ENCODE results near the gene ALG14. TPM values are rescaled to one million over a fixed set of nuclear protein-coding genes. Genes with fewer than 3 reads are reported as not detected.

Gene ALG14
- total and polyA plus RNA-seq, 10 of the 15 experiments (the other 5 are each of a cell fraction or from before 2014, with no cell fraction given), result 2.6 to 19.2 (median 7.5) TPM

DNA sequence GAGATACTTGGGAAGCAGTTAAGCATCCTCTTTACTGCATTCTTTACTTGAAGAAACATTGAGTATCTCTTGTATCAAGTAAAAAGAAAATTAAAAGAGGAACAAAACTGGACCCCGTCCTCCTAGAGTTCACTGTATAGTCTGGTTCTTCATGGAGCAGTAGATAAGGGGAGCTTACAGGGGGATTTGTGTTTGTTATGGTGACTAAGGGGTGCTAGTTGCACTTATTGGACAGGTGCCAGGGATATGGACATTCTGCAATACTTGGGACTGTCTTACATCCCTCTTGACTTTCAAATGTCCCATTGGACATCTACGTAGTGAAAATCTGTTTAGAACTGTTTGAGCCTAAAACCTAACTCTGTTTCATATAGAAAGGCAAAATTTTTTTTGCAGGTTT, 67.2 kb downstream of the ALG14 start:
- in situ Hi-C loops (cut with MboI) (no loop called here), intact Hi-C loops (cut with micrococcal nuclease; ENCODE audit: unreplicated experiment) (no loop called here)
- Histone ChIP-seq H3K27me3 (replicated peaks in 1 of 2; ENCODE audit: control insufficient read depth in 2 of 2, insufficient read depth in 2 of 2, low read length in 1 of 2) (no peaks in the 10 kb centered on the region), H4K20me1 (ENCODE audit: control insufficient read depth, insufficient read depth) (no peaks in the 10 kb centered on the region), H3K79me2 (ENCODE audit: control insufficient read depth, insufficient read depth, low read length) (no peaks in the 10 kb centered on the region), H3K4me3 (no peak overlapping the region), H3K4me2 (ENCODE audit: control insufficient read depth, insufficient read depth) (no peak overlapping the region), H3K4me1 (ENCODE audit: control insufficient read depth, insufficient read depth, low read length) (no peaks in the 10 kb centered on the region), H3K9me3 (replicated peaks; ENCODE audit: control insufficient read depth, insufficient read depth, low read length) (no peaks in the 10 kb centered on the region), H3K36me3 (ENCODE audit: control insufficient read depth in 2 of 2, insufficient read depth in 2 of 2, low read length in 1 of 2) (no peaks in the 10 kb centered on the region), H3K27ac (ENCODE audit: control insufficient read depth, insufficient read depth) (no peak overlapping the region), H3K9ac (ENCODE audit: control insufficient read depth, insufficient read depth, low read length) (no peak overlapping the region), H2AFZ (ENCODE audit: control insufficient read depth, low read depth, low read length) (no peak overlapping the region)
- DNase-seq (ENCODE audit: low read depth, low spot score) (no peak), FAIRE-seq (no peak), ATAC-seq (no peak)
- no TSS peak for BruUV-seq (replicated peaks)
- ChIA-PET CTCF (no interaction called here), RAD21 (ENCODE audit: unreplicated experiment) (no interaction called here), POLR2A (no interaction called here), SMC1A (ENCODE audit: uncharacterized antibody, unreplicated experiment) (no interaction called here)
- 94% methylated on average over 2 of the region's 2 CpGs for whole genome bisulfite sequencing (ENCODE audit: insufficient coverage, insufficient replicate concordance, low lambda C conversion rate, missing lambda C conversion rate)
- TF ChIP-seq PRDM15 (CRISPR knock-in tag; IDR thresholded peaks at IDR 0.05) (no peak), ZSCAN29 (IDR thresholded peaks at IDR 0.05) (no peak), BACH1 (IDR thresholded peaks at IDR 0.05; ENCODE audit: borderline replicate concordance) (no peak), YY1 (IDR thresholded peaks at IDR 0.05; ENCODE audit: low read depth, low read length) (no peak), CBX3 (IDR thresholded peaks at IDR 0.05; ENCODE audit: borderline replicate concordance, low read depth) (no peak), CTCF (IDR thresholded peaks at IDR 0.05 in 2 of 3, conservative IDR thresholded peaks at IDR 0.05 in 1 of 3; ENCODE audit: control insufficient read depth in 2 of 3, extremely low read depth in 1 of 3, insufficient read depth in 1 of 3, low read depth in 3 of 3, low read length in 3 of 3) (no peak), REST (IDR thresholded peaks at IDR 0.05; ENCODE audit: low read depth, low read length) (no peak), SMAD1 (IDR thresholded peaks at IDR 0.05; ENCODE audit: low read depth, partially characterized antibody) (no peak), SIN3A (IDR thresholded peaks at IDR 0.05; ENCODE audit: low read depth, low read length) (no peak), ZNF207 (IDR thresholded peaks at IDR 0.05; ENCODE audit: borderline replicate concordance) (no peak)
- TF ChIP-seq, protein P1, sequence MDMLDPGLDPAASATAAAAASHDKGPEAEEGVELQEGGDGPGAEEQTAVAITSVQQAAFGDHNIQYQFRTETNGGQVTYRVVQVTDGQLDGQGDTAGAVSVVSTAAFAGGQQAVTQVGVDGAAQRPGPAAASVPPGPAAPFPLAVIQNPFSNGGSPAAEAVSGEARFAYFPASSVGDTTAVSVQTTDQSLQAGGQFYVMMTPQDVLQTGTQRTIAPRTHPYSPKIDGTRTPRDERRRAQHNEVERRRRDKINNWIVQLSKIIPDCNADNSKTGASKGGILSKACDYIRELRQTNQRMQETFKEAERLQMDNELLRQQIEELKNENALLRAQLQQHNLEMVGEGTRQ (IDR thresholded peaks at IDR 0.05; ENCODE audit: borderline replicate concordance, low read depth, low read length), result no peak
- TF ChIP-seq, protein P2, sequence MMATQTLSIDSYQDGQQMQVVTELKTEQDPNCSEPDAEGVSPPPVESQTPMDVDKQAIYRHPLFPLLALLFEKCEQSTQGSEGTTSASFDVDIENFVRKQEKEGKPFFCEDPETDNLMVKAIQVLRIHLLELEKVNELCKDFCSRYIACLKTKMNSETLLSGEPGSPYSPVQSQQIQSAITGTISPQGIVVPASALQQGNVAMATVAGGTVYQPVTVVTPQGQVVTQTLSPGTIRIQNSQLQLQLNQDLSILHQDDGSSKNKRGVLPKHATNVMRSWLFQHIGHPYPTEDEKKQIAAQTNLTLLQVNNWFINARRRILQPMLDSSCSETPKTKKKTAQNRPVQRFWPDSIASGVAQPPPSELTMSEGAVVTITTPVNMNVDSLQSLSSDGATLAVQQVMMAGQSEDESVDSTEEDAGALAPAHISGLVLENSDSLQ (IDR thresholded peaks at IDR 0.05), result no peak
- TF ChIP-seq, protein P3, sequence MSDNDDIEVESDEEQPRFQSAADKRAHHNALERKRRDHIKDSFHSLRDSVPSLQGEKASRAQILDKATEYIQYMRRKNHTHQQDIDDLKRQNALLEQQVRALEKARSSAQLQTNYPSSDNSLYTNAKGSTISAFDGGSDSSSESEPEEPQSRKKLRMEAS (IDR thresholded peaks at IDR 0.05; ENCODE audit: low read depth, low read length), result no peak
